Smooth muscle cell (in vitro differentiated cells): ENCODE data around the gene CLDN15. TPM values are rescaled to one million over a fixed set of nuclear protein-coding genes. Genes with fewer than 3 reads are reported as not detected.

Source experiments
- DNase-seq: peaks from one replicate; lab custom pipeline; 2025; ENCODE audit not compliant: unreplicated experiment; lab: John Stamatoyannopoulos, UW
- H2AFZ ChIP-seq: fragments of 200-600 bp; sonication (generic); 2 replicates; pipeline ENCODE4 v1.6.0; 2016; ENCODE audit warnings: antibody characterized with exemption, low read depth, mild to moderate bottlenecking
- H3F3A ChIP-seq: fragments of 200-600 bp; sonication (generic); 2 replicates; pipeline ENCODE4 v1.6.0; 2017; ENCODE audit warnings: antibody characterized with exemption, low read depth
- H3K27ac ChIP-seq: fragments of 200-600 bp; sonication (generic); 2 replicates; pipeline ENCODE4 v1.5.1; 2016; ENCODE audit warnings: low read depth, mild to moderate bottlenecking
- H3K27me3 ChIP-seq: fragments of 200-600 bp; sonication (generic); 2 replicates; pipeline ENCODE4 v1.6.1; 2016; ENCODE audit warnings: low read depth, mild to moderate bottlenecking
- H3K36me3 ChIP-seq: fragments of 200-600 bp; sonication (generic); 2 replicates; pipeline ENCODE4 v1.5.1; 2016; ENCODE audit warnings: low read depth
- H3K4me1 ChIP-seq: fragments of 200-600 bp; sonication (generic); 2 replicates; pipeline ENCODE4 v1.5.1; 2016; ENCODE audit warnings: low read depth
- H3K4me2 ChIP-seq: fragments of 200-600 bp; sonication (generic); 2 replicates; pipeline ENCODE4 v1.6.0; 2016; ENCODE audit warnings: mild to moderate bottlenecking
- H3K4me3 ChIP-seq: fragments of 200-600 bp; sonication (generic); 2 replicates; pipeline ENCODE4 v1.5.1; 2016; ENCODE audit warnings: mild to moderate bottlenecking
- H3K79me2 ChIP-seq: fragments of 200-600 bp; sonication (generic); 2 replicates; pipeline ENCODE4 v1.6.0; 2016; ENCODE audit warnings: low read depth, mild to moderate bottlenecking
- H3K9ac ChIP-seq: fragments of 200-600 bp; sonication (generic); 2 replicates; pipeline ENCODE4 v1.6.0; 2016; ENCODE audit warnings: low read depth
- H3K9me3 ChIP-seq: fragments of 200-600 bp; sonication (generic); replicated peaks from 2 replicates; pipeline ENCODE4 v1.5.1; 2016; ENCODE audit warnings: low read depth
- H4K20me1 ChIP-seq: fragments of 200-600 bp; sonication (generic); 2 replicates; pipeline ENCODE4 v1.6.0; 2016; ENCODE audit warnings: low read depth
- WGBS: methylation state at CpG from one replicate; pipeline ENCODE4 v1.1.7; 2016; ENCODE audit warnings: low lambda C conversion rate; 5-methylcytosine and 5-hydroxymethylcytosine counted together
- polyA plus RNA-seq: library from polyadenylated mRNA; unstranded; fragments of >200 nt; fragmentation: Nextera tagmentation; extraction: Ambion mirVana; gene quantifications from 2 replicates; pipeline ENCODE4 v1.2.1, GENCODE V29; 2016
- total RNA-seq: library from RNA; depleted of rRNA; stranded (reverse); fragments of >200 nt; gene quantifications from 2 replicates; pipeline ENCODE4 v1.2.3, GENCODE V29; 2014
- TF ChIP-seq, protein P1 (sequence below): fragments of 200-600 bp; sonication (generic); IDR thresholded peaks from 2 replicates; pipeline ENCODE4 v1.5.1; 2017; ENCODE audit warnings: borderline replicate concordance, mild to moderate bottlenecking, antibody characterized with exemption; ENCODE audit not compliant: insufficient read depth, poor library complexity, severe bottlenecking

Gene CLDN15
- total and polyA plus RNA-seq, 2 experiments from 2014 or later, result 3.0 to 4.0 TPM

DNA sequence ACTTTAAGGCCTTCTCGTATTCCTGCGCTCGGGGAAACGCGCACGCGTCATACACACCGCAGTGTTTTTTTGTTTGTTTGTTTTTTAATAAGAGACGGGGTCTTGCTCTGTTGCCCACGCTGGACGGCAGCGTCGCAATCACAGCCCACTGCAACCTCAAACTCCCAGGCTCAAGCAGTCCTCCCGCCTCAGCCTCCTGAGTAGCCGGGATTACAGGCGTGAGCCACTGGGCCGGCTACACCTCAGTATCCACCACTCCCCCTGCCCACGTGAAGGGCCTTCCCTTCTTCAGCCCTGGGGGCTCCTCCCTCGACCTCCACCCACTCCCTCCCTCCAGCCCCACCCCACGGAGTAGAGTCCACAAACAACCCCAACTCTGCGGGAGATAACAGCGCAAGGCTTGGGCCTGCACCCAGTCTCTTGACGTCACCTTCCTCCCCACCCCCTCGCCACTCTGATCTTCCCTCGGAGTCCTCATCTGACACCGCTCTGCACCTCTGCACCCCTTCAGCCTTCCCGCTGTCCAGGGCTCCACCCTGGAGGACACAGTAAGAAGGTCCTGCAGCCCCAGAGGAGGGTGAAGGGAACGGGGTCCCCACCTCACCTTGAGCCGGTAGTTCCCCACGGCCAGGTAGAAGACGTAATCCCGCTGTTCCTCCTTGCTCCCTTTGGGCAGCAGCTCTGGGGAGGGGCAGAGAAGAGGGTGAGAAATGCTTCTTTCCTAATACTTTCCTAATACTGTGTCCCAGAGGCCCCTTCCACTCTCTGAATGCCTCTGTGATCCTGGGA is 2.8 kb upstream of the CLDN15 start:
- peaks cover 8% of the 10 kb centered on the region for H4K20me1 ChIP-seq
- H3K9me3 ChIP-seq, result no peaks in the 10 kb centered on the region
- H3K4me2 ChIP-seq, result no peak overlapping the region
- H2AFZ ChIP-seq, result no peak overlapping the region
- TF ChIP-seq, protein P1, sequence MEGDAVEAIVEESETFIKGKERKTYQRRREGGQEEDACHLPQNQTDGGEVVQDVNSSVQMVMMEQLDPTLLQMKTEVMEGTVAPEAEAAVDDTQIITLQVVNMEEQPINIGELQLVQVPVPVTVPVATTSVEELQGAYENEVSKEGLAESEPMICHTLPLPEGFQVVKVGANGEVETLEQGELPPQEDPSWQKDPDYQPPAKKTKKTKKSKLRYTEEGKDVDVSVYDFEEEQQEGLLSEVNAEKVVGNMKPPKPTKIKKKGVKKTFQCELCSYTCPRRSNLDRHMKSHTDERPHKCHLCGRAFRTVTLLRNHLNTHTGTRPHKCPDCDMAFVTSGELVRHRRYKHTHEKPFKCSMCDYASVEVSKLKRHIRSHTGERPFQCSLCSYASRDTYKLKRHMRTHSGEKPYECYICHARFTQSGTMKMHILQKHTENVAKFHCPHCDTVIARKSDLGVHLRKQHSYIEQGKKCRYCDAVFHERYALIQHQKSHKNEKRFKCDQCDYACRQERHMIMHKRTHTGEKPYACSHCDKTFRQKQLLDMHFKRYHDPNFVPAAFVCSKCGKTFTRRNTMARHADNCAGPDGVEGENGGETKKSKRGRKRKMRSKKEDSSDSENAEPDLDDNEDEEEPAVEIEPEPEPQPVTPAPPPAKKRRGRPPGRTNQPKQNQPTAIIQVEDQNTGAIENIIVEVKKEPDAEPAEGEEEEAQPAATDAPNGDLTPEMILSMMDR, result no peak
- WGBS, result 97% methylated on average over 25 of the region's 32 CpGs
- no peaks in the 10 kb centered on the region for H3K27me3 ChIP-seq
- H3K4me3 ChIP-seq, result no peak overlapping the region
- DNase-seq, result no peak
- peaks cover 22% of the 10 kb centered on the region for H3K79me2 ChIP-seq
- no peaks in the 10 kb centered on the region for H3K4me1 ChIP-seq
- H3F3A ChIP-seq, result peaks cover 2% of the 10 kb centered on the region
- no peaks in the 10 kb centered on the region for H3K36me3 ChIP-seq
- H3K9ac ChIP-seq, result no peak overlapping the region
- H3K27ac ChIP-seq, result no peak overlapping the region

DNA sequence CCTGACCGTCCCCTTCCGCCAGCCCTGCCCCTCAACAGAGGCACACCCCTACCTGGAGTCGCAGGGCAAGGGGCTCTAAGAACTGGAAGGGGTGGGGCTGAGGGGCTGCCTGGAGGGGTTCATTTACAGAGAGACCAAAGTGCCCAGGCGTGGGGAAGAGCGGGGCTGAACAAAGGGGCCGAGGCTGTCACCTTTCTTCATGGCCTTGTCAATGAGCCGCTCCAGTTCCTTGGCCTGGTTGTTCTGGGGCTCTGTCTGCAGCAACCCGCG is 2.3 kb upstream of the CLDN15 start:
- H3K4me1 ChIP-seq, result no peaks in the 10 kb centered on the region
- no peaks in the 10 kb centered on the region for H3K9me3 ChIP-seq
- TF ChIP-seq, protein P1, result no peak
- H3K4me3 ChIP-seq, result no peak overlapping the region
- H3K79me2 ChIP-seq, result peaks cover 19% of the 10 kb centered on the region
- no peaks in the 10 kb centered on the region for H3K36me3 ChIP-seq
- DNase-seq, result no peak
- WGBS, result 90% methylated on average over 6 of the region's 9 CpGs
- H2AFZ ChIP-seq, result no peak overlapping the region
- H3K27ac ChIP-seq, result no peak overlapping the region
- no peak overlapping the region for H3K4me2 ChIP-seq
- peaks cover 2% of the 10 kb centered on the region for H3F3A ChIP-seq
- H3K9ac ChIP-seq, result no peak overlapping the region
- H3K27me3 ChIP-seq, result no peaks in the 10 kb centered on the region
- peaks cover 8% of the 10 kb centered on the region for H4K20me1 ChIP-seq

DNA sequence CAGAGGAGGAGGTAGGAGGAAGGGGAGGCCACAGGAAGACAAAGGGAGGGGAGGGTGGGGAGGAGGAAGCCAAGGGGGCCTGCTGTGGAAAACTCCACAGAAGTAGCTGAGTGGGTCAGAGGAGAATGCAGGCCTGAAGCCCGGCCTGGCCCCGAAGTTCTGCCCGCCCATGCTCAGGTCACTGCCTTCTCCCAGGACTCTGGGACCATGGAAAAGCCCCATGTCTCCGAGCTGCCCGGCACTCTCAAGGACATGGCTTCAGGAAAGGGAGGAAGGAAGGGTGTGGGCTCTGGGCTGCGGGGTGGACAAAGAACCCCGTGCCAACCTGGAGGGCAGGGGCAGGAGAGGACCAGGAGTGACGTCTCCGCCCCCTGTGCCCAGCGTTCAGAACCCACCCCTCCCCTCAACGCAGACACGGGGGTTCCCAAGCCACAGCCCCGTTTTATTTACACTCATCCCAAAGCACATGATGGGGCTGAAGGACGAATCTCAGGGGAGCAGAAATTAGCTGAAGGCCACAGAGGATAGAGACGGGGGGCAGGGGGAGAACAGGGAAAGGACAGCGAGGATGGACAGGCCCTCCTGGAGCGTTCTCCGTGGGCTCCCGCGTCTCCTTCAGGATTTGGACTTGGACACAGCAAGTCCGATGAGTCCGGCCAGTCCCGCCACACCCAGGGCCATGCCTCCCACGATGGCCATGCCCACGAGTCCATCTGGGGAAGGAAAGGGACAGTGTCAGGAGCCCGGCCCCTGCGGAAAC is 1.8 kb upstream of the CLDN15 start:
- no peak overlapping the region for H3K9ac ChIP-seq
- no peaks in the 10 kb centered on the region for H3K9me3 ChIP-seq
- H3K79me2 ChIP-seq, result peaks cover 19% of the 10 kb centered on the region
- 92% methylated on average over 24 of the region's 27 CpGs for WGBS
- H3K4me1 ChIP-seq, result no peaks in the 10 kb centered on the region
- no peak overlapping the region for H3K4me2 ChIP-seq
- peaks cover 2% of the 10 kb centered on the region for H3F3A ChIP-seq
- DNase-seq, result no peak
- no peak overlapping the region for H3K4me3 ChIP-seq
- no peaks in the 10 kb centered on the region for H3K27me3 ChIP-seq
- peaks cover 8% of the 10 kb centered on the region for H4K20me1 ChIP-seq
- H2AFZ ChIP-seq, result no peak overlapping the region
- TF ChIP-seq, protein P1, result no peak
- no peak overlapping the region for H3K27ac ChIP-seq
- H3K36me3 ChIP-seq, result no peaks in the 10 kb centered on the region
